B cell (primary cell): ENCODE data around the gene TGFBI.

Experiments used
- EZH2 ChIP-seq: IDR thresholded peaks from 2 replicates; pipeline ENCODE4 v1.6.1; 2012; ENCODE audit warnings: borderline replicate concordance, low read depth, mild to moderate bottlenecking, moderate library complexity, low read length; ENCODE audit not compliant: insufficient read depth, poor library complexity, severe bottlenecking
- TF ChIP-seq, protein P1 (sequence below): fragments of 200-600 bp; IDR thresholded peaks from one replicate; pipeline ENCODE4 v1.8.0; 2022; ENCODE audit warnings: antibody characterized with exemption, mild to moderate bottlenecking

DNA sequence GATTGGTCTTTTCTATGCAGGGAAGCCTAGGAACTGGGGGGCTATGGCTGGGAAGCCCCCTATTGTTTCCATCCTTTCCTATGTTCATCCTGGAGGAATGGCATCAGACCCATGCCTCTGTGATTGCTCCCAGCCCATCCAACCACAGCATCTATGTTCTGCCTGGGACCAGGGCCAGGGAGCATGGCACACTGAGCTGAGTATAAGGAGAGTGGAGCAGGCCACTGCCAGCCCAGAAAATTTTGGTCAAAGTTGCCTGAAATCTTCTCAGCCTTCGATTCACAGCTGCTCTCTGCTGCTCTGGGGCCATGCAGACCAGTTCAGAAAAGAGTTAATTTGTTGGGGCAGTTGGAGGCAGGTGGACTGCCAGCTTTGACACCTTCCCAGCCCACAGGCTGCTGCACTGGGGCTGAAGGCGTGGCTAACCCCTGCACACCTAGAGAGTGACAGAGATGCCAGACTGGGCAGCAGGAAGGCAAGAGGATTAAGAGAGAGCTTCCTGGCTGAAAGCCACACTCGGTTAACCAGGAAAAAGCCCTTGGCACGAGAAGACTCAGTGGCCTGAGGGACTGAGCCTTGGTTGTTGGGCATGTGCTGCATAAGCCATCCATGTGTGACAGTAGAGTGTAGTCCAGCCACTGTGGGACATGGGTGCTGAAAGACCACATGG, 12.1 kb downstream of the TGFBI start:
- TF ChIP-seq, protein P1, sequence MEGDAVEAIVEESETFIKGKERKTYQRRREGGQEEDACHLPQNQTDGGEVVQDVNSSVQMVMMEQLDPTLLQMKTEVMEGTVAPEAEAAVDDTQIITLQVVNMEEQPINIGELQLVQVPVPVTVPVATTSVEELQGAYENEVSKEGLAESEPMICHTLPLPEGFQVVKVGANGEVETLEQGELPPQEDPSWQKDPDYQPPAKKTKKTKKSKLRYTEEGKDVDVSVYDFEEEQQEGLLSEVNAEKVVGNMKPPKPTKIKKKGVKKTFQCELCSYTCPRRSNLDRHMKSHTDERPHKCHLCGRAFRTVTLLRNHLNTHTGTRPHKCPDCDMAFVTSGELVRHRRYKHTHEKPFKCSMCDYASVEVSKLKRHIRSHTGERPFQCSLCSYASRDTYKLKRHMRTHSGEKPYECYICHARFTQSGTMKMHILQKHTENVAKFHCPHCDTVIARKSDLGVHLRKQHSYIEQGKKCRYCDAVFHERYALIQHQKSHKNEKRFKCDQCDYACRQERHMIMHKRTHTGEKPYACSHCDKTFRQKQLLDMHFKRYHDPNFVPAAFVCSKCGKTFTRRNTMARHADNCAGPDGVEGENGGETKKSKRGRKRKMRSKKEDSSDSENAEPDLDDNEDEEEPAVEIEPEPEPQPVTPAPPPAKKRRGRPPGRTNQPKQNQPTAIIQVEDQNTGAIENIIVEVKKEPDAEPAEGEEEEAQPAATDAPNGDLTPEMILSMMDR, result no peak
- TF ChIP-seq EZH2, result no peak
